Right forelimb (tissue), 1 donor: Measurements from ENCODE around the gene CYP19A1.
"Not testable (repeated sequence)": the region's sequence is repeated elsewhere in the genome, so short reads cannot be mapped to it uniquely, and the experiment has no call there.

Source experiments
- DNase-seq: peaks from one replicate; pipeline ENCODE4 v3.0.0-alpha.2; 2018

CYP19A1 gene

GRCh38 chr15:51201581-51201980, 136.8 kb downstream of the CYP19A1 start:
- no peak for DNase-seq

GRCh38 chr15:51200792-51201191, 137.6 kb downstream of the CYP19A1 start:
- DNase-seq, result no peak

GRCh38 chr15:51199541-51199940, 138.9 kb downstream of the CYP19A1 start:
- DNase-seq, result no peak

- peak; percentile 48 for DNase-seq
Measured at GRCh38 chr15:51198701-51199232, 139.6 kb downstream of the CYP19A1 start.

- DNase-seq, result no peak
Measured at GRCh38 chr15:51195459-51195858, 142.9 kb downstream of the CYP19A1 start.

GRCh38 chr15:51193979-51194378, 144.4 kb downstream of the CYP19A1 start:
- DNase-seq, result no peak

GRCh38 chr15:51193526-51193925, 144.9 kb downstream of the CYP19A1 start:
- no peak for DNase-seq

GRCh38 chr15:51192521-51193280, 145.7 kb downstream of the CYP19A1 start:
- peak; percentile 93 for DNase-seq

- no peak for DNase-seq
Measured at GRCh38 chr15:51191766-51192165, 146.6 kb downstream of the CYP19A1 start.

- peak; percentile 48 for DNase-seq
Measured at GRCh38 chr15:51191072-51191670, 147.2 kb downstream of the CYP19A1 start.

- DNase-seq, result no peak
Measured at GRCh38 chr15:51190424-51191068, 147.8 kb downstream of the CYP19A1 start.

GRCh38 chr15:51189669-51190385, 148.6 kb downstream of the CYP19A1 start:
- no peak for DNase-seq

GRCh38 chr15:51188791-51189190, 149.6 kb downstream of the CYP19A1 start:
- DNase-seq, result not testable (repeated sequence)

- peak; percentile 49 for DNase-seq
Measured at GRCh38 chr15:51186891-51187290, 151.5 kb downstream of the CYP19A1 start.

- peak; percentile 67 for DNase-seq
Measured at GRCh38 chr15:51186181-51186705, 152.2 kb downstream of the CYP19A1 start.

GRCh38 chr15:51185213-51186159, 152.9 kb downstream of the CYP19A1 start:
- no peak for DNase-seq

GRCh38 chr15:51184627-51185026, 153.8 kb downstream of the CYP19A1 start:
- DNase-seq, result no peak

- no peak for DNase-seq
Measured at GRCh38 chr15:51183076-51183475, 155.3 kb downstream of the CYP19A1 start.

GRCh38 chr15:51181905-51182304, 156.5 kb downstream of the CYP19A1 start:
- DNase-seq, result no peak

GRCh38 chr15:51181221-51181620, 157.2 kb downstream of the CYP19A1 start:
- DNase-seq, result no peak

GRCh38 chr15:51180534-51180933, 157.9 kb downstream of the CYP19A1 start:
- DNase-seq, result no peak

GRCh38 chr15:51180011-51180410, 158.4 kb downstream of the CYP19A1 start:
- DNase-seq, result no peak
